ENCODE data around the gene POLD4. TPM values are rescaled to one million over a fixed set of nuclear protein-coding genes. Genes with fewer than 3 reads are reported as not detected.

Gene POLD4
- total RNA-seq, 2 experiments from 2014 or later: 153 to 171 TPM

DNA sequence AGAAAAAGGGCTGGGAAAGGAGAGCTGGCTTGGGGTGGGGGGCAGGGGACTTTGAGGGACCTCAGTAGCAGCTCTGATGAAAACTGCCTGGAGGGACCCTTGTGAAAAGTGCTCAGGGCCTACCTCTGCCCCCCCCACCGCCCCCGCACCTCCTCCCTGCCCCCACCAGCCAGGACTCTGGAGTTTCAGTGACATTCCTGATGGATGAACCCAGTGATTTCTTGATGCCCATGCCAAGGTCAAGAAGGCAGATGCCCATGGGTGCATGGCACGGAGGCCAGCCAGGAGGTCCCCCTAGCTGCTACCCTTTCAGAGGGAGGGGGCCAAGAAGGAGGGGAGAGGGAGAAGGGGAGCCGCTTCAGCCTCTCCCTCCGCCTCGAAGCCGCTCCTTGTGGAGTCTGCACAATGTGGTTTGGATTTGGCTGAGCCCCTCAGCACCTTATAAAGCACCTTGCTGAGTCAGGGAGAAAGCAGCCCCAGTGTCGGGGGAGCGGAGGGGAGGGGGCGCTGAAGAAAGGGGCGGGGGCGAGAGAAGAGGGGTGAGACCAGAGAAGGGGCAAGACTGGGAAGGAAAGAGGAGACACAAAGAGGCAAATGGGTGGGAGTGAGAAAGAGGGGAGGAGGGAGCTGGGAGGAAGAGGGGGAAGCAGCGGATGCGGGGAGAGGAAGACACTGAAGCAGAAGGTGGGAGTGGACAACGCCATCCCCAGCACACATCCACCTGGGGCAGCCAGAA is 22.1 kb upstream of the POLD4 start:
- intact Hi-C loops (cut with micrococcal nuclease; ENCODE audit: unreplicated experiment): no loop called here
- BruUV-seq (replicated peaks): no TSS peak
- no peak overlapping the region for H3K4me2 ChIP-seq (ENCODE audit: low read length)

DNA sequence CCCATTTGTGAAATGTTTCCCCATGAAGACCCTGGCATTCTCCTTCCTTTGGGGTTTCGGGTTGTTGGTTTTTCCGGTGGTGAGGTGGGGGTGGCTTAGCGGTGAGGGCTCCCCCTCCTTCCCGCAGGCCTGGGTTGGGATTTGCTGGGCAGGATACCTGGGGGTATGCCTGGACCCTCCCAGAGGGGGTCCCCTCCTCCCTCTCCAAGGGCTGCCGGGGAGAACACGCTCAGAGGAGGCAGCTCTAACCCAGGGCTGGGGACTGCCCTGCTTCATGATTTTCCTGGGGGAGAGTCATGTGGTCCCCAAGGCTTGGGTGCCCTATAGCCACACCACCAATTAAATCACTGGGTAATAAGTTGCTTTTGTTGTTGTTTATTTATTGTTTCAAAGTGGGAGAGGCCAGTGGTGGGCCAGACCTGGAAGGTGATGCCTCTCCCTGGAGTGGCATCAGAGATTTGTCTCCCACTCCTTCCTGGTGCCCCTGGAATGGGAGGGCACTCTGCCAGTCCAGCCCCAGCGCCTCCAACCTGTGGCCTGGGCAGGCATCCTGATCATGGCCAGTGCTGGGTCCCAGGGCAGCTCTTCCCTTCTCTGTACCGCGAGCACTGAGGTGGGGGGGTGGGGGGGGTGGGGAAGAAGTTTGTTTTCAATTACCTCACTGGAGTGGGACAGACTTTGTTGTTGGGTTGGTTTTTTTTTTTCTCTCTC is 21.4 kb upstream of the POLD4 start:
- H3K36me3 ChIP-seq (ENCODE audit: insufficient read depth, low read length): no peaks in the 10 kb centered on the region
- no peaks in the 10 kb centered on the region for H3K79me2 ChIP-seq (ENCODE audit: insufficient read depth, low read depth, low read length)
- H3K4me2 ChIP-seq (ENCODE audit: low read length): 0 out of 2 replicates have a peak overlapping the region, but pooled peaks have one; percentile 82
- no peaks in the 10 kb centered on the region for H3K9me2 ChIP-seq (ENCODE audit: insufficient read depth, low read length)
- POLR2A ChIA-PET: interaction anchor here (0.6 kb wide), 1 partner anchor 113 kb away, joined by 3 read pairs; no protein-coding TSS in a partner anchor
- peaks cover 40% of the 10 kb centered on the region for H3K4me1 ChIP-seq (ENCODE audit: insufficient read depth, low read length, poor library complexity, severe bottlenecking)
- DNase-seq (ENCODE audit: low spot score): no peak
- H2AFZ ChIP-seq (ENCODE audit: low read length): no peak overlapping the region
- no TSS peak for BruUV-seq (replicated peaks)
- no peaks in the 10 kb centered on the region for H3K9me3 ChIP-seq (ENCODE audit: low read length)
- TF ChIP-seq EZH2phosphoT487 (IDR thresholded peaks at IDR 0.05; ENCODE audit: borderline replicate concordance, low read depth, low read length): no peak
- TF ChIP-seq, protein P1, sequence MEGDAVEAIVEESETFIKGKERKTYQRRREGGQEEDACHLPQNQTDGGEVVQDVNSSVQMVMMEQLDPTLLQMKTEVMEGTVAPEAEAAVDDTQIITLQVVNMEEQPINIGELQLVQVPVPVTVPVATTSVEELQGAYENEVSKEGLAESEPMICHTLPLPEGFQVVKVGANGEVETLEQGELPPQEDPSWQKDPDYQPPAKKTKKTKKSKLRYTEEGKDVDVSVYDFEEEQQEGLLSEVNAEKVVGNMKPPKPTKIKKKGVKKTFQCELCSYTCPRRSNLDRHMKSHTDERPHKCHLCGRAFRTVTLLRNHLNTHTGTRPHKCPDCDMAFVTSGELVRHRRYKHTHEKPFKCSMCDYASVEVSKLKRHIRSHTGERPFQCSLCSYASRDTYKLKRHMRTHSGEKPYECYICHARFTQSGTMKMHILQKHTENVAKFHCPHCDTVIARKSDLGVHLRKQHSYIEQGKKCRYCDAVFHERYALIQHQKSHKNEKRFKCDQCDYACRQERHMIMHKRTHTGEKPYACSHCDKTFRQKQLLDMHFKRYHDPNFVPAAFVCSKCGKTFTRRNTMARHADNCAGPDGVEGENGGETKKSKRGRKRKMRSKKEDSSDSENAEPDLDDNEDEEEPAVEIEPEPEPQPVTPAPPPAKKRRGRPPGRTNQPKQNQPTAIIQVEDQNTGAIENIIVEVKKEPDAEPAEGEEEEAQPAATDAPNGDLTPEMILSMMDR (conservative IDR thresholded peaks at IDR 0.05; ENCODE audit: low read length): no peak
- CTCF ChIA-PET (ENCODE audit: unreplicated experiment): interaction anchor here (2.3 kb wide), 1 partner anchor 18 kb away, joined by 12 read pairs; no protein-coding TSS in a partner anchor
- H4K20me1 ChIP-seq (ENCODE audit: insufficient read depth, low read length): no peaks in the 10 kb centered on the region
- intact Hi-C loops (cut with micrococcal nuclease; ENCODE audit: unreplicated experiment): loop anchor here (1.0 kb wide), 1 partner anchor 17 kb away; no protein-coding TSS in a partner anchor
- no peak overlapping the region for H3K4me3 ChIP-seq (ENCODE audit: low read depth, low read length, poor library complexity, severe bottlenecking)
- no peak overlapping the region for H3K27ac ChIP-seq (ENCODE audit: low read depth, low read length, poor library complexity, severe bottlenecking)

More for the DNA sequence above, 22.1 kb upstream of the POLD4 start:
- H3K79me2 ChIP-seq (ENCODE audit: insufficient read depth, low read depth, low read length): no peaks in the 10 kb centered on the region
- no peak overlapping the region for H2AFZ ChIP-seq (ENCODE audit: low read length)
- TF ChIP-seq EZH2phosphoT487 (IDR thresholded peaks at IDR 0.05; ENCODE audit: borderline replicate concordance, low read depth, low read length): no peak
- TF ChIP-seq, protein P1 (conservative IDR thresholded peaks at IDR 0.05; ENCODE audit: low read length): no peak
- H3K9me2 ChIP-seq (ENCODE audit: insufficient read depth, low read length): no peaks in the 10 kb centered on the region
- no peak overlapping the region for H3K4me3 ChIP-seq (ENCODE audit: low read depth, low read length, poor library complexity, severe bottlenecking)
- peaks cover 41% of the 10 kb centered on the region for H3K4me1 ChIP-seq (ENCODE audit: insufficient read depth, low read length, poor library complexity, severe bottlenecking)
- ChIA-PET POLR2A (interaction anchor here (7.7 kb wide), 1 partner anchor 22 kb away, joined by 106 read pairs; the partner anchor contains the start of gene POLD4), CTCF (ENCODE audit: unreplicated experiment) (interaction anchor here (0.6 kb wide), 1 partner anchor 105 kb away, joined by 4 read pairs; no protein-coding TSS in a partner anchor)
- H4K20me1 ChIP-seq (ENCODE audit: insufficient read depth, low read length): no peaks in the 10 kb centered on the region
- DNase-seq (ENCODE audit: low spot score): no peak
- no peaks in the 10 kb centered on the region for H3K9me3 ChIP-seq (ENCODE audit: low read length)
- H3K36me3 ChIP-seq (ENCODE audit: insufficient read depth, low read length): no peaks in the 10 kb centered on the region
- H3K27ac ChIP-seq (ENCODE audit: low read depth, low read length, poor library complexity, severe bottlenecking): no peak overlapping the region
